IMR-90 (cell line): ENCODE measurements around the gene PARVB. TPM values are rescaled to one million over a fixed set of nuclear protein-coding genes. Genes with fewer than 3 reads are reported as not detected.

Source experiments
- ATAC-seq: fragments of 200-7000 bp; cut with Tn5 transposase; 2 replicates; pipeline ENCODE4 v1.9.1; 2020; ENCODE audit warnings: low read depth, mild to moderate bottlenecking, moderate library complexity
- BruUV-seq: library from RNA; stranded (reverse); fragments of 400-500 nt; replicated peaks from 2 replicates; lab custom pipeline; 2021; lab: Mats Ljungman, UMichigan
- CTCF ChIA-PET: fragments of 300-600 bp; formaldehyde crosslinking; extraction: SDS; loops from one replicate; lab custom pipeline; 2021; ENCODE audit warnings: antibody characterized with exemption; lab: Yijun Ruan, JAX
- POLR2A ChIA-PET: fragments of 300-600 bp; sonication (Branson Sonifier 250); formaldehyde crosslinking; loops from one replicate; lab custom pipeline; 2022; ENCODE audit warnings: antibody characterized with exemption; ENCODE audit not compliant: unreplicated experiment; lab: Charles Lee
- DNase-seq: peaks from one replicate; pipeline ENCODE4 v3.0.0; 2013
- H2AFZ ChIP-seq: replicated peaks from 2 replicates; pipeline ENCODE3; 2013; ENCODE audit warnings: low read length, mild to moderate bottlenecking; ENCODE audit not compliant: poor library complexity
- H2AK5ac ChIP-seq: 2 replicates; pipeline ENCODE4 v1.6.1; 2013; ENCODE audit warnings: low read depth, low read length, inconsistent platforms
- H2AK9ac ChIP-seq: replicated peaks from 2 replicates; pipeline ENCODE3; 2013; ENCODE audit warnings: mild to moderate bottlenecking, low read depth, low read length, moderate library complexity; ENCODE audit not compliant: poor library complexity
- H2BK120ac ChIP-seq: 2 replicates; pipeline ENCODE4 v1.6.1; 2013; ENCODE audit warnings: low read depth, low read length, inconsistent platforms
- H2BK15ac ChIP-seq: 3 replicates; pipeline ENCODE4 v1.6.1; 2013; ENCODE audit warnings: low read depth, low read length, inconsistent platforms
- H2BK20ac ChIP-seq: 2 replicates; pipeline ENCODE4 v1.6.1; 2013; ENCODE audit warnings: low read depth, mild to moderate bottlenecking, inconsistent platforms, low read length, moderate library complexity
- H2BK5ac ChIP-seq: 2 replicates; pipeline ENCODE4 v1.6.1; 2013; ENCODE audit warnings: mild to moderate bottlenecking, low read depth, low read length, inconsistent platforms; ENCODE audit not compliant: poor library complexity, severe bottlenecking
- H3K14ac ChIP-seq: replicated peaks from 2 replicates; pipeline ENCODE4 v1.6.1; 2013; ENCODE audit warnings: low read depth, low read length, inconsistent platforms
- H3K18ac ChIP-seq: 2 replicates; pipeline ENCODE4 v1.6.1; 2013; ENCODE audit warnings: low read depth, low read length, control low read depth
- H3K23ac ChIP-seq: 2 replicates; pipeline ENCODE4 v1.6.1; 2013; ENCODE audit warnings: low read depth, low read length, inconsistent platforms
- H3K27ac ChIP-seq: 2 replicates; pipeline ENCODE4 v1.5.1; 2013; ENCODE audit warnings: mild to moderate bottlenecking, control low read depth, low read length; ENCODE audit not compliant: insufficient read depth
- H3K27me3 ChIP-seq: 2 replicates; pipeline ENCODE4 v1.6.1; 2013; ENCODE audit warnings: low read length; ENCODE audit not compliant: control insufficient read depth, insufficient read depth
- H3K36me3 ChIP-seq: 2 replicates; pipeline ENCODE4 v1.6.1; 2013; ENCODE audit warnings: low read length, mixed read lengths; ENCODE audit not compliant: control insufficient read depth, insufficient read depth
- H3K4ac ChIP-seq: 2 replicates; pipeline ENCODE4 v1.6.1; 2013; ENCODE audit warnings: low read depth, low read length, inconsistent platforms
- H3K4me1 ChIP-seq: 2 replicates; pipeline ENCODE4 v1.6.1; 2013; ENCODE audit warnings: low read length, mixed read lengths; ENCODE audit not compliant: control insufficient read depth, insufficient read depth
- H3K4me2 ChIP-seq: 2 replicates; pipeline ENCODE4 v1.6.1; 2013; ENCODE audit warnings: low read depth, mild to moderate bottlenecking, control low read depth, low read length, moderate library complexity
- H3K4me3 ChIP-seq: 2 replicates; pipeline ENCODE4 v1.5.1; 2013; ENCODE audit warnings: low read depth, mild to moderate bottlenecking, control low read depth, low read length, moderate library complexity; ENCODE audit not compliant: insufficient read depth
- H3K56ac ChIP-seq: 2 replicates; pipeline ENCODE4 v1.6.1; 2013; ENCODE audit warnings: low read length, inconsistent platforms; ENCODE audit not compliant: insufficient read depth; ENCODE audit errors: extremely low read depth
- H3K79me1 ChIP-seq, 2 experiments: 2 replicates each; pipeline ENCODE4 v1.6.1; 2013; ENCODE audit warnings: low read length in 2 of 2, inconsistent platforms in 1 of 2, low read depth in 1 of 2
- H3K9ac ChIP-seq: 2 replicates; pipeline ENCODE4 v1.6.1; 2013; ENCODE audit warnings: low read depth, low read length, control low read depth
- H3K9me1 ChIP-seq: 2 replicates; pipeline ENCODE4 v1.6.1; 2013; ENCODE audit warnings: low read length, inconsistent platforms; ENCODE audit not compliant: insufficient read depth
- H3K9me3 ChIP-seq: 2 replicates; pipeline ENCODE4 v1.6.1; 2013; ENCODE audit warnings: low read length; ENCODE audit not compliant: control insufficient read depth, insufficient read depth
- H4K20me1 ChIP-seq: 2 replicates; pipeline ENCODE4 v1.6.1; 2013; ENCODE audit warnings: low read length, inconsistent platforms; ENCODE audit not compliant: insufficient read depth
- H4K5ac ChIP-seq: 2 replicates; pipeline ENCODE4 v1.6.1; 2013; ENCODE audit warnings: mild to moderate bottlenecking, low read depth, low read length, control low read depth
- H4K8ac ChIP-seq, 2 experiments: 2 replicates each; pipeline ENCODE4 v1.6.1; 2013; ENCODE audit warnings: low read depth in 2 of 2, low read length in 2 of 2, control low read depth in 1 of 2, inconsistent platforms in 1 of 2
- H4K91ac ChIP-seq: 2 replicates; pipeline ENCODE4 v1.6.1; 2013; ENCODE audit warnings: low read depth, low read length, inconsistent platforms; ENCODE audit not compliant: insufficient read depth
- BHLHE40 ChIP-seq: fragments of 150-350 bp; IDR thresholded peaks from 2 replicates; pipeline ENCODE4 v1.6.1; 2016; ENCODE audit warnings: mild to moderate bottlenecking, low read depth, low read length
- CEBPB ChIP-seq: IDR thresholded peaks from 2 replicates; pipeline ENCODE4 v1.6.1; 2012; ENCODE audit warnings: low read depth, low read length, improper control_type of control experiment
- CTCF ChIP-seq: conservative IDR thresholded peaks from 2 replicates; pipeline ENCODE4 v1.5.1; 2012; ENCODE audit warnings: mild to moderate bottlenecking, low read depth, low read length, improper control_type of control experiment
- FOS ChIP-seq: fragments of 150-350 bp; IDR thresholded peaks from 2 replicates; pipeline ENCODE4 v1.6.1; 2016; ENCODE audit warnings: low read depth, low read length
- MAFK ChIP-seq: IDR thresholded peaks from 2 replicates; pipeline ENCODE4 v1.6.1; 2012; ENCODE audit warnings: low read depth, low read length, improper control_type of control experiment
- RAD21 ChIP-seq: IDR thresholded peaks from 2 replicates; pipeline ENCODE4 v1.6.1; 2012; ENCODE audit warnings: low read length, improper control_type of control experiment
- RFX5 ChIP-seq: IDR thresholded peaks from 2 replicates; pipeline ENCODE4 v1.8.0; 2012; ENCODE audit warnings: low read depth, mild to moderate bottlenecking, low read length, moderate library complexity
- SMC3 ChIP-seq: fragments of 150-350 bp; IDR thresholded peaks from 2 replicates; pipeline ENCODE4 v1.6.1; 2016; ENCODE audit warnings: low read depth, mild to moderate bottlenecking, antibody characterized with exemption, low read length, moderate library complexity
- WGBS, 2 experiments: methylation state at CpG; one replicate each; pipeline versions ENCODE4 v1.1.5 to v1.1.7; 2013; ENCODE audit warnings: missing lambda C conversion rate in 2 of 2; ENCODE audit not compliant: insufficient read length in 1 of 2; ENCODE audit errors: extremely low coverage in 2 of 2; 5-methylcytosine and 5-hydroxymethylcytosine counted together
- dilution Hi-C: fragments of 300-500 bp; cut with HindIII; formaldehyde crosslinking; loops from one replicate; pipeline ENCODE4 v1.14.3; 2018; ENCODE audit warnings: low sequenced_read_pairs; ENCODE audit not compliant: unreplicated experiment
- in situ Hi-C: fragments of 300-500 bp; cut with MboI; formaldehyde crosslinking; loops from 3 replicates; pipeline ENCODE4 v1.14.3; 2019; ENCODE audit warnings: low sequenced_read_pairs, inconsistent platforms, mixed read lengths
- intact Hi-C: fragments of 100-400 bp; cut with micrococcal nuclease; formaldehyde crosslinking; loops from 2 replicates; pipeline ENCODE4 v1.10.0; 2022
- polyA plus RNA-seq, 3 experiments: library from polyadenylated mRNA; depleted of rRNA; stranded (reverse); fragments of >200 nt; gene quantifications; 2 replicates each; pipeline ENCODE4 v1.2.3, GENCODE V29; 2012; ENCODE audit warnings: low replicate concordance in 1 of 3
- total RNA-seq: library from RNA; depleted of rRNA; stranded (reverse); fragments of >200 nt; gene quantifications from 2 replicates; pipeline ENCODE4 v1.2.3, GENCODE V29; 2012

PARVB gene
- total and polyA plus RNA-seq, 2 of the 4 experiments (the other 2 are of a cell fraction), result 44.3 to 53.9 TPM

DNA sequence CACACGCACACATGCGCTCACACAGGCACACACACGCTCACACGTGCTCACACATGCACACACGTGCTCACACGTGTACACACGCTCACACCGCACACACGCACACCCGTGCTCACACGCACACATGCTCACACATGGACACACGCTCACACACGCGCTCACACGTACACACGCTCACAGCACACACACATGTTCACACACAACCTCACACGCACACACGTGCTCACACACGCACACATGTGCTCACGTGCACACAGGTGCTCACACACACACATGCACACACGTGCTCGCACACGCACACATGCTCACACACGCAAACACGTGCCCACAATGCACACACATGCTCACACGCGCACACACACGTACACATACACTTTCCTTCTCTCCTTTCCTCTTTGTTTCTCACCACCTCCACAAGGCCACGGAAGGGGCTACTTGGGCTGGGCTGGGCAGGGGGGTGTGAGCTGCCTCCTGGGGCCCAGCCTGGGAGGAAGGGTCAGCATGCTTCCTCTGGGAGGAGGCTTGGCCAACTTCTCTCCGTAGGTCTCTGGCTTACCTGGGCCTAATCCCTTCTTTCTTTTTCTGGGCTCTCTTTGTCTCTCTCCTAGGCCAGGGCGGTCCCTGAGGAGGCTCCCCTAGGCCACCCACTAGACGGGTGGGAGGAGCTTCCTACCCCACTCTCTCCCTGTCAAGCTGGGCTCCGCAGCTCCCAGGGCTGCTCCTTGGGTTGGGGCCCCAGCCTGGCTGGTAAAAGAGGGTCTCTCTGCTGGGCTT is 122.2 kb downstream of the PARVB start:
- no peak overlapping the region for H3K4me2 ChIP-seq
- TF ChIP-seq MAFK, result no peak
- no peak for TF ChIP-seq FOS
- no peak for TF ChIP-seq SMC3
- no peak for TF ChIP-seq RAD21
- no peak for TF ChIP-seq RFX5
- no peak for TF ChIP-seq CTCF
- no peak for TF ChIP-seq CEBPB
- no peak for TF ChIP-seq BHLHE40
- no peak overlapping the region for H4K91ac ChIP-seq
- H3K23ac ChIP-seq, result no peak overlapping the region
- H3K4me3 ChIP-seq, result no peak overlapping the region
- WGBS, 2 experiments, result 93% methylated on average over 21 of the region's 33 CpGs; no CpG with 5 or more reads in 1 of the 2 experiments
- no peak overlapping the region for H3K18ac ChIP-seq
- H3K27me3 ChIP-seq, result no peaks in the 10 kb centered on the region
- H3K9ac ChIP-seq, result no peak overlapping the region
- H4K20me1 ChIP-seq, result no peaks in the 10 kb centered on the region
- H4K5ac ChIP-seq, result no peak overlapping the region
- H2AK5ac ChIP-seq, result no peak overlapping the region; the same call in 1 of the 2 replicates
- H2AFZ ChIP-seq, result no peak overlapping the region
- in situ Hi-C loops, result no loop called here
- H3K79me1 ChIP-seq, result no peaks in the 10 kb centered on the region
- no TSS peak for BruUV-seq
- H4K8ac ChIP-seq, result no peak overlapping the region
- intact Hi-C loops, result loop anchor here (10.0 kb wide), 1 partner anchor 179 kb away; no protein-coding TSS in a partner anchor
- no peak for DNase-seq
- no peaks in the 10 kb centered on the region for H3K36me3 ChIP-seq
- H3K9me1 ChIP-seq, result peaks cover 5% of the 10 kb centered on the region
- ChIA-PET CTCF (no interaction called here), POLR2A (no interaction called here)
- H2BK5ac ChIP-seq, result no peak overlapping the region
- no peaks in the 10 kb centered on the region for H3K9me3 ChIP-seq
- no peak overlapping the region for H3K4ac ChIP-seq
- dilution Hi-C loops, result no loop called here
- H2AK9ac ChIP-seq, result no peak overlapping the region
- no peak overlapping the region for H2BK15ac ChIP-seq
- H2BK120ac ChIP-seq, result no peak overlapping the region
- H3K27ac ChIP-seq, result no peak overlapping the region
- no peak for ATAC-seq
- no peak overlapping the region for H3K14ac ChIP-seq
- no peak overlapping the region for H3K56ac ChIP-seq
- H2BK20ac ChIP-seq, result no peak overlapping the region
- H3K4me1 ChIP-seq, result peaks cover 12% of the 10 kb centered on the region
